CD14-positive monocyte (primary cell): ENCODE data around the gene MAN1C1. TPM values are rescaled to one million over a fixed set of nuclear protein-coding genes. Genes with fewer than 3 reads are reported as not detected.

Experiments used
- DNase-seq, 3 donors: peaks; one replicate each; pipeline ENCODE4 v3.0.0-alpha.2; 2011 to 2022
- H2AFZ ChIP-seq: 2 replicates; pipeline ENCODE4 v1.6.0; 2012; ENCODE audit warnings: mild to moderate bottlenecking, low read depth, low read length, inconsistent platforms; ENCODE audit not compliant: insufficient read depth, poor library complexity, severe bottlenecking
- H3K27ac ChIP-seq, 2 donors: 1 replicate in 1 of 2; 2 replicates in 1 of 2; pipeline ENCODE4 v1.5.1; 2012 to 2013; ENCODE audit warnings: low read length in 2 of 2, control low read depth in 1 of 2, inconsistent platforms in 1 of 2, low read depth in 1 of 2, mild to moderate bottlenecking in 1 of 2
- H3K27me3 ChIP-seq, 2 donors: one replicate each; pipeline versions ENCODE4 v1.6.0 to v1.6.1; 2011 to 2013; ENCODE audit warnings: low read length in 2 of 2; ENCODE audit not compliant: control insufficient read depth in 2 of 2, insufficient read depth in 2 of 2
- H3K36me3 ChIP-seq, 2 donors: replicated peaks in 1 of 2; 1 replicate in 1 of 2; 2 replicates in 1 of 2; pipeline versions ENCODE4 v1.5.1 to v1.6.1; 2012 to 2013; ENCODE audit warnings: low read length in 2 of 2, control low read depth in 1 of 2, inconsistent platforms in 1 of 2, mild to moderate bottlenecking in 1 of 2; ENCODE audit not compliant: insufficient read depth in 2 of 2, control insufficient read depth in 1 of 2
- H3K4me1 ChIP-seq, 2 donors: 1 replicate in 1 of 2; 2 replicates in 1 of 2; pipeline versions ENCODE4 v1.5.1 to v1.6.1; 2012 to 2013; ENCODE audit warnings: low read length in 2 of 2, control low read depth in 1 of 2, inconsistent platforms in 1 of 2, mild to moderate bottlenecking in 1 of 2, moderate library complexity in 1 of 2; ENCODE audit not compliant: insufficient read depth in 2 of 2, control insufficient read depth in 1 of 2
- H3K4me2 ChIP-seq: replicated peaks from 2 replicates; pipeline ENCODE3; 2012; ENCODE audit warnings: low read length, moderate library complexity, mild to moderate bottlenecking; ENCODE audit not compliant: poor library complexity, severe bottlenecking; ENCODE audit errors: extremely low read depth
- H3K4me3 ChIP-seq, 3 experiments: fragments of 200-600 bp in 1 of 3; sonication (generic) in 1 of 3; replicated peaks in 1 of 3; 1 replicate in 2 of 3; 2 replicates in 1 of 3; pipeline ENCODE4 v1.5.1; 2011 to 2013; ENCODE audit warnings: low read length in 3 of 3, mild to moderate bottlenecking in 3 of 3, control low read depth in 2 of 3, low read depth in 2 of 3, inconsistent platforms in 1 of 3, moderate library complexity in 1 of 3
- H3K79me2 ChIP-seq: 2 replicates; pipeline ENCODE4 v1.6.0; 2012; ENCODE audit warnings: mild to moderate bottlenecking, control low read depth, inconsistent platforms, low read length, moderate library complexity; ENCODE audit not compliant: insufficient read depth
- H3K9ac ChIP-seq: 2 replicates; pipeline ENCODE4 v1.6.0; 2017; ENCODE audit warnings: low read length, mild to moderate bottlenecking; ENCODE audit not compliant: insufficient read depth, poor library complexity, severe bottlenecking
- H3K9me3 ChIP-seq, 2 donors: replicated peaks in 1 of 2; 1 replicate in 1 of 2; 2 replicates in 1 of 2; pipeline versions ENCODE4 v1.5.1 to v1.6.1; 2012 to 2013; ENCODE audit warnings: low read length in 2 of 2, control low read depth in 1 of 2; ENCODE audit not compliant: control insufficient read depth in 1 of 2, insufficient read depth in 1 of 2
- H4K20me1 ChIP-seq: 2 replicates; pipeline ENCODE4 v1.6.0; 2012; ENCODE audit warnings: mild to moderate bottlenecking, low read length, control low read depth, moderate library complexity; ENCODE audit not compliant: insufficient read depth
- H3K27ac Mint-ChIP-seq, 7 donors: one replicate each; pipeline ENCODE4 v1.8.0; 2020; ENCODE audit warnings: mild to moderate bottlenecking in 7 of 7, mixed read lengths in 7 of 7, moderate library complexity in 6 of 7, inconsistent platforms in 2 of 7
- H3K27me3 Mint-ChIP-seq, 3 donors: one replicate each; pipeline ENCODE4 v1.8.0; 2021 to 2022; ENCODE audit warnings: low read depth in 3 of 3, mild to moderate bottlenecking in 3 of 3, mixed read lengths in 3 of 3, moderate library complexity in 3 of 3, inconsistent platforms in 1 of 3
- H3K36me3 Mint-ChIP-seq, 2 donors: one replicate each; pipeline ENCODE4 v1.8.0; 2020; ENCODE audit warnings: mixed read lengths in 2 of 2, inconsistent platforms in 1 of 2, mild to moderate bottlenecking in 1 of 2
- H3K4me1 Mint-ChIP-seq: one replicate; pipeline ENCODE4 v1.8.0; 2020; ENCODE audit warnings: mild to moderate bottlenecking, mixed read lengths
- H3K4me3 Mint-ChIP-seq, 2 donors: one replicate each; pipeline ENCODE4 v1.8.0; 2020; ENCODE audit warnings: mild to moderate bottlenecking in 2 of 2, mixed read lengths in 2 of 2, moderate library complexity in 1 of 2
- H3K9me3 Mint-ChIP-seq, 7 donors: one replicate each; pipeline ENCODE4 v1.8.0; 2020 to 2022; ENCODE audit warnings: mixed read lengths in 7 of 7, mild to moderate bottlenecking in 6 of 7, moderate library complexity in 6 of 7, inconsistent platforms in 2 of 7
- WGBS: methylation state at CpG from one replicate; pipeline ENCODE4 v1.1.5; 2013; ENCODE audit warnings: missing lambda C conversion rate; ENCODE audit not compliant: insufficient coverage; 5-methylcytosine and 5-hydroxymethylcytosine counted together
- intact Hi-C, 2 donors: fragments of 100-400 bp; cut with micrococcal nuclease; formaldehyde crosslinking; loops; one replicate each; pipeline versions ENCODE4 v1.15.0 to v1.15.1; 2023
- polyA plus RNA-seq, 3 donors: library from polyadenylated mRNA; depleted of rRNA in 1 of 3; unstranded in 2 of 3; stranded (reverse) in 1 of 3; fragments of 300-500 nt in 2 of 3; fragments of >200 nt in 1 of 3; fragmentation: Illumina TruSeq in 2 of 3; gene quantifications; 1 replicate in 2 of 3; 2 replicates in 1 of 3; pipeline ENCODE4 v1.2.3, GENCODE V29; 2012 to 2021
- TF ChIP-seq, protein P1 (sequence below): fragments of 200-600 bp; IDR thresholded peaks from one replicate; pipeline ENCODE4 v1.8.0; 2022; ENCODE audit warnings: antibody characterized with exemption, mild to moderate bottlenecking

Gene MAN1C1
- polyA plus RNA-seq, 3 donors: 1.2 to 7.2 (median 1.7) TPM

DNA sequence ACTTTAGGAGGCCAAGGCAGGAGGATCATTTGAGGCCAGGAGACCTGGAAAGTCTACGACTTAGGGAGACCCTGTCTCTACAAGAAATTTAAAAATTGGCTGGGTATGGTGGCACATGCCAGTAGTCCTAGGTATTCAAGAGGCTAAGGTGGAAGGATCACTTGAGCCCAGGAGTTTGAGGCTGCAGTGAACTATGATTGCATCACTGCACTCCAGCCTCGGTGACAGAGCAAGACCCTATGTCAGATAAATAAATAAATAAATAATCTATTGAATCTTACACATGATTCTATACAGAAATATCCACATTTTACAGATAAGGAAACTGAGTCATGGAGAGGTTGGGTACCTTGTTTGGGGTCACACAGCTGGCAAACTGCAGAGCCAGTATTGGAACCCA is 89.1 kb downstream of the MAN1C1 start:
- peaks cover 3 to 9% (median 3%) of the 10 kb centered on the region in 3 donors for H3K27me3 Mint-ChIP-seq
- Histone ChIP-seq H3K27me3 (no peaks in the 10 kb centered on the region), H2AFZ (no peak overlapping the region), H3K4me1 (no peaks in the 10 kb centered on the region), H4K20me1 (peaks cover 9% of the 10 kb centered on the region), H3K9ac (no peak overlapping the region), H3K79me2 (no peaks in the 10 kb centered on the region), H3K4me2 (no peak overlapping the region), H3K36me3 (no peaks in the 10 kb centered on the region), H3K9me3 (no peaks in the 10 kb centered on the region), H3K27ac (no peak overlapping the region), H3K4me3 (no peak overlapping the region)
- WGBS: 100% methylated on average over 1 of the region's 2 CpGs
- H3K27ac Mint-ChIP-seq: no peak overlapping the region
- H3K4me3 Mint-ChIP-seq: no peak overlapping the region
- H3K36me3 Mint-ChIP-seq: peaks cover 6 to 7% of the 10 kb centered on the region in 2 donors
- intact Hi-C loops: no loop called here
- H3K4me1 Mint-ChIP-seq: peaks cover 17% of the 10 kb centered on the region
- DNase-seq: no peak
- H3K9me3 Mint-ChIP-seq: no peaks in the 10 kb centered on the region
- TF ChIP-seq, protein P1, sequence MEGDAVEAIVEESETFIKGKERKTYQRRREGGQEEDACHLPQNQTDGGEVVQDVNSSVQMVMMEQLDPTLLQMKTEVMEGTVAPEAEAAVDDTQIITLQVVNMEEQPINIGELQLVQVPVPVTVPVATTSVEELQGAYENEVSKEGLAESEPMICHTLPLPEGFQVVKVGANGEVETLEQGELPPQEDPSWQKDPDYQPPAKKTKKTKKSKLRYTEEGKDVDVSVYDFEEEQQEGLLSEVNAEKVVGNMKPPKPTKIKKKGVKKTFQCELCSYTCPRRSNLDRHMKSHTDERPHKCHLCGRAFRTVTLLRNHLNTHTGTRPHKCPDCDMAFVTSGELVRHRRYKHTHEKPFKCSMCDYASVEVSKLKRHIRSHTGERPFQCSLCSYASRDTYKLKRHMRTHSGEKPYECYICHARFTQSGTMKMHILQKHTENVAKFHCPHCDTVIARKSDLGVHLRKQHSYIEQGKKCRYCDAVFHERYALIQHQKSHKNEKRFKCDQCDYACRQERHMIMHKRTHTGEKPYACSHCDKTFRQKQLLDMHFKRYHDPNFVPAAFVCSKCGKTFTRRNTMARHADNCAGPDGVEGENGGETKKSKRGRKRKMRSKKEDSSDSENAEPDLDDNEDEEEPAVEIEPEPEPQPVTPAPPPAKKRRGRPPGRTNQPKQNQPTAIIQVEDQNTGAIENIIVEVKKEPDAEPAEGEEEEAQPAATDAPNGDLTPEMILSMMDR: no peak

DNA sequence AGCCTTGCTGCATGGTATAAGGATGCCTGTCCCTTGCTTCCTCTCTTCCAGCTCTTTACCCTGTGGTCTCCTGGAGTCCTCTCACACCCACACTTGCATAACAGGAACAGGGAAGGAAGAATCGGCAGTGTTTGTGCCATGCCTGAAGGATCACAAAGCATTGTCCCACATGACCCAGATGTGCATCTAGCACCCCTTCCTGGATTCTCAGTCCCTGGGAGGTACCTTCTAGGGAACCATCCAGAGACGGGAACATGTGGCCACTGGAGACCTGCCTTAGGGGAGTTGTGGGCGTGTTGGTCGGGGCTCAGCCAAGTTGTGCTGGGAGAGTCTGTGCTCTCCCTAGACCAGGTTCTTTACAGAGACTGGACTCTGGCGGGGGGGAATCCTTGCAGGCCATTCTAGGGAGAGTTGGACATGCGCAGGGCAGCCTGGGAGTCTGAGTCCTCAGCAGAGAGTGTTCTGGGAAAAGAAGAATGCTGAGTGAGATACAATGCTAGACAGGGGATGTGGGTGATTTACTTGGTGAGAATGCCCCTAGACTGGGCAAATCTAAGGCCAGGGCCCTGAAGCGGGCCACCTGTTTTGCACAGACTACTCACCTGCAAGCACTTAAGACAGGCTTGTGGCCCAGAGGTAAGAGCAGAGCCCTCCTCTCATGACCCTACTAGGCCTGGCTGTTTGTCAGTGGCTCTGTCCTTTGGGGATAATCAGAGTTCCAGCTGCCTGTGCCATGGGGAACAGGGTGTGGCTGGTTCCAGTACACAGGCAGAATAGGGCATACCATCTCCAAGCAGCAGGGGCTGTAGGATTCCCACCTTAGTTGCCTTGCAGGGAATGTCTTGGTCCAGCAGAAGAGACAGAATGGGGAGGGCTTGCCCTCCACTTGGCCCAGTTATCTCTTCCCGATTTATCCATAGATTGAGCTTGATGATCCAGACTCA is 89.8 kb downstream of the MAN1C1 start:
- WGBS: 89% methylated on average over 7 of the region's 8 CpGs
- H3K4me1 ChIP-seq: peaks cover 0 to 2% of the 10 kb centered on the region in 2 donors
- no peak for DNase-seq
- Mint-ChIP-seq H3K4me1 (peaks cover 21% of the 10 kb centered on the region), H3K27ac (peak overlapping the region in 1 of 7 donors; percentile 7), H3K9me3 (no peaks in the 10 kb centered on the region), H3K36me3 (peaks cover 6 to 7% of the 10 kb centered on the region in 2 donors), H3K4me3 (no peak overlapping the region), H3K27me3 (peaks cover 3 to 9% (median 3%) of the 10 kb centered on the region in 3 donors)
- no peak overlapping the region for H3K9ac ChIP-seq
- H3K9me3 ChIP-seq: no peaks in the 10 kb centered on the region
- H3K4me2 ChIP-seq: no peak overlapping the region
- H3K36me3 ChIP-seq: no peaks in the 10 kb centered on the region
- TF ChIP-seq, protein P1: no peak
- no peak overlapping the region for H3K27ac ChIP-seq
- intact Hi-C loops: no loop called here
- no peaks in the 10 kb centered on the region for H3K27me3 ChIP-seq
- no peaks in the 10 kb centered on the region for H3K79me2 ChIP-seq
- no peak overlapping the region for H3K4me3 ChIP-seq
- peaks cover 9% of the 10 kb centered on the region for H4K20me1 ChIP-seq
- no peak overlapping the region for H2AFZ ChIP-seq
